Measurements from ENCODE around the gene HSF5.

- TF ChIP-seq CTCF (IDR thresholded peaks at IDR 0.05) (no peak), POLR2A (IDR thresholded peaks at IDR 0.05) (no peak)
Observed at GRCh38 chr17:58382108-58382871, 105.9 kb downstream of the HSF5 start.
